ENCODE data around the gene CGB8.
"Not testable (repeated sequence)": the region's sequence is repeated elsewhere in the genome, so short reads cannot be mapped to it uniquely, and the experiment has no call there.

Gene CGB8

DNA sequence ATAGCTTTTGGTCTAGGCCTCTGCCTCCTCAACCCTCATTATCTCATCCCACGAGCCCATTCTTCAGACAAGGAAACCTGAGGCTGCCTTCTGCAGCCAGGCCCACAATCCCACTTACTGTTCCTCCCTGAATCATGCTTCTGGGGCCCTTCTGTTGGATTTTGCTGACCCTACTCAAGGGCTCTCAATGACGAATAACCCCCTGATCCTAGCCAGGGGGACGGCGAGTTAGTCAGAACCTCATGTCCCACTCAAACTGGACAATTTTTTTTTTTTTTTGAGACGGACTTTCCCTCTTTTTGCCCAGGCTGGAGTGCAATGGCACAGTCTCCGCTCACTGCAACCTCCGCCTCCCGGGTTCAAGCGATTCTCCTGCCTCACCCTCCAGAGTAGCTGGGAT, 26.8 kb downstream of the CGB8 start:
- ChIA-PET POLR2A (interaction anchor here (1.4 kb wide), 1 partner anchor 29 kb away, joined by 5 read pairs; the partner anchor contains the start of genes GYS1 and RUVBL2), CTCF (interaction anchor here (1.0 to 1.3 kb wide), 2 partner anchors 22 to 24 kb away, joined by 4 read pairs; no protein-coding TSS in a partner anchor)
- no peak for DNase-seq (ENCODE audit: extremely low spot score)
- TF ChIP-seq LEF1 (IDR thresholded peaks at IDR 0.05; ENCODE audit: borderline replicate concordance): no peak
- TF ChIP-seq FOXA1 (IDR thresholded peaks at IDR 0.05): no peak
- TF ChIP-seq CTBP1 (IDR thresholded peaks at IDR 0.05; ENCODE audit: borderline replicate concordance): no peak
- TF ChIP-seq FOXK2 (IDR thresholded peaks at IDR 0.05): no peak
- TF ChIP-seq SP1 (IDR thresholded peaks at IDR 0.05): no peak
- no peak for TF ChIP-seq L3MBTL2 (conservative IDR thresholded peaks at IDR 0.05)
- TF ChIP-seq ELF4 (IDR thresholded peaks at IDR 0.05): no peak
- no peak for TF ChIP-seq ZNF384 (IDR thresholded peaks at IDR 0.05)
- TF ChIP-seq NFRKB (IDR thresholded peaks at IDR 0.05): no peak
- TF ChIP-seq, protein P1, sequence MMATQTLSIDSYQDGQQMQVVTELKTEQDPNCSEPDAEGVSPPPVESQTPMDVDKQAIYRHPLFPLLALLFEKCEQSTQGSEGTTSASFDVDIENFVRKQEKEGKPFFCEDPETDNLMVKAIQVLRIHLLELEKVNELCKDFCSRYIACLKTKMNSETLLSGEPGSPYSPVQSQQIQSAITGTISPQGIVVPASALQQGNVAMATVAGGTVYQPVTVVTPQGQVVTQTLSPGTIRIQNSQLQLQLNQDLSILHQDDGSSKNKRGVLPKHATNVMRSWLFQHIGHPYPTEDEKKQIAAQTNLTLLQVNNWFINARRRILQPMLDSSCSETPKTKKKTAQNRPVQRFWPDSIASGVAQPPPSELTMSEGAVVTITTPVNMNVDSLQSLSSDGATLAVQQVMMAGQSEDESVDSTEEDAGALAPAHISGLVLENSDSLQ (IDR thresholded peaks at IDR 0.05): no peak
- TF ChIP-seq HDGF (IDR thresholded peaks at IDR 0.05; ENCODE audit: borderline replicate concordance): no peak
- TF ChIP-seq BHLHE40 (IDR thresholded peaks at IDR 0.05; ENCODE audit: borderline replicate concordance): no peak
- TF ChIP-seq ARNT (IDR thresholded peaks at IDR 0.05): no peak
- TF ChIP-seq SUZ12 (IDR thresholded peaks at IDR 0.05): no peak

DNA sequence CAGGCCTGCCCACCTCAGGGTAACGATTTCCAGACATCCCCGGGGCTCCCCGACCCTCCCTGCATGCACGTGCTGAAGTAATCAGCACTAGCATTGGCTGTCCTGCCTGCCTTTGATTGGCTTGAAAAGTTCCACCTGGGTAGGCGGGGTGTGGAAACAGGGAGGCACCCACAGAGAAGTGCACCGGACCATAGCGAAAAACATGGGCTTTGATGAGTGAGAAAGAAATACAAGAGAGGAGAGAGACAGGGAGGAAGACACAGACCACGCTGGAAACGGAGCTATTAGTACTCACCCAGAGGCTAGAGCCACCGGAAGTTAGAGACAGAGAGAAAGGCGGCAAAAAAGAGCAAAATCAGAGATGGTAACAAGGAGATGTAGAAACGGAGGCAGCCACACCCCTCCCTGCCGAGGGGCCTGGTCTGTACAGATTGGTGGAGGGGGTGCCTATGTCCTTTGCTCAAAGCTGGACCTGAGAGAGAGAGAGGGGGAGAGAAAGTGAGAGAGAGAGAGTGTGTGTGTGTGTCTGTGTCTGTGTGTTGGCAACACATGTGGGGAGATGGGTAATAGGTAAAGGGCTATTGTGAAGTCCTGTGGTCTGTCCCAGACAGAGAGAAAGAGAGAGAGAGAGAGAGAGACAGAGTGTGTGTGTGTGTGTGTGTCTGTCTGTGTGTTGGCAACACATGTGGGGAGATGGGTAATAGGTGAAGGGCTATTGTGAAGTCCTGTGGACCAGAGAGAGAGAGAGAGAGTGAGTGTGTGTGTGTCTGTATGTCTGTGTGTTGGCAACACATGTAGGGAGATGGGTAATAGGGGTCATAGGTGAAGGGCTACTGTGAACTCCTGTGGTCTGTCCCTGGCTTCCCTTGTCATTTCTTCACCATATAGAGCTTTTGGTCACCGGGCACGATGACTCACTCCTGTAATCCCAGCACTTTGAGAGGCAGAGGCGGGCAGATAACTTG, 27.7 kb downstream of the CGB8 start:
- DNase-seq (ENCODE audit: extremely low spot score): no peak
- TF ChIP-seq, protein P1 (IDR thresholded peaks at IDR 0.05): no peak
- TF ChIP-seq L3MBTL2 (conservative IDR thresholded peaks at IDR 0.05) (no peak; the same call in 1 of the 2 replicates), TARDBP (IDR thresholded peaks at IDR 0.05) (peak; percentile 45; the same call in 1 of the 2 replicates)
- POLR2A ChIA-PET: interaction anchor here (1.4 kb wide), 1 partner anchor 28 kb away, joined by 5 read pairs; the partner anchor contains the start of genes GYS1 and RUVBL2
- CTCF ChIA-PET: interaction anchor here (0.8 to 2.4 kb wide), 4 partner anchors 21 to 53 kb away, joined by 4 to 9 read pairs (median 4); no protein-coding TSS in a partner anchor

DNA sequence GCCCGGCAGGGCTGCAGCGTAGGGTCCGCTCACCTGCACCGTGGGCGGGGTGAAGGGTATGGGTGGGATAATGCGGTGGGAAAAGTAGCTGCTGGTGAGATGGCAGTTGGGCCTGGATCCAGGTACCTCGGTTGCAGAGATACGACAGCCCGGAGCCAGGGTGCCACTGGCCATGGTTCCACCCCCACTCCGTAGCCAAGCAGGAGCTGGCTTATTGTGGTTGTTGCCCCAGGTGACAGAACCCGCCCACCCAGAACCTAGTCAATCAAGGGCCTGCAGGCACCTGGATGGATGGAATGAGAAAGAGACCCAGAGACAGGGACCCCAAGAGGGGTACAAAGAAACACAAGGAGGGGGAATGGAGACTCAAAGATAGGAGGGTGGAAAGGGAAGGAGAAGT, 28.6 kb downstream of the CGB8 start:
- POLR2A ChIA-PET: interaction anchor here (1.4 kb wide), 1 partner anchor 27 kb away, joined by 9 read pairs; the partner anchor contains the start of genes GYS1 and RUVBL2
- DNase-seq (ENCODE audit: extremely low spot score): no peak
- CTCF ChIA-PET: interaction anchor here (0.8 to 2.4 kb wide), 3 partner anchors 21 to 53 kb away, joined by 3 to 9 read pairs (median 4); partner anchors contain the start of gene RUVBL2
- TF ChIP-seq SUZ12 (IDR thresholded peaks at IDR 0.05) (no peak), CTBP1 (IDR thresholded peaks at IDR 0.05; ENCODE audit: borderline replicate concordance) (no peak), HDGF (IDR thresholded peaks at IDR 0.05; ENCODE audit: borderline replicate concordance) (no peak), ARNT (IDR thresholded peaks at IDR 0.05) (no peak), ZNF384 (IDR thresholded peaks at IDR 0.05) (no peak), FOXA1 (IDR thresholded peaks at IDR 0.05) (no peak), ELF4 (IDR thresholded peaks at IDR 0.05) (no peak), TARDBP (IDR thresholded peaks at IDR 0.05) (no peak), BHLHE40 (IDR thresholded peaks at IDR 0.05; ENCODE audit: borderline replicate concordance) (no peak), FOXK2 (IDR thresholded peaks at IDR 0.05) (no peak), L3MBTL2 (conservative IDR thresholded peaks at IDR 0.05) (no peak), NFRKB (IDR thresholded peaks at IDR 0.05) (no peak), LEF1 (IDR thresholded peaks at IDR 0.05; ENCODE audit: borderline replicate concordance) (no peak), FOXM1 (IDR thresholded peaks at IDR 0.05; ENCODE audit: borderline replicate concordance) (no peak), SP1 (IDR thresholded peaks at IDR 0.05) (no peak)
- TF ChIP-seq, protein P1 (IDR thresholded peaks at IDR 0.05): no peak

DNA sequence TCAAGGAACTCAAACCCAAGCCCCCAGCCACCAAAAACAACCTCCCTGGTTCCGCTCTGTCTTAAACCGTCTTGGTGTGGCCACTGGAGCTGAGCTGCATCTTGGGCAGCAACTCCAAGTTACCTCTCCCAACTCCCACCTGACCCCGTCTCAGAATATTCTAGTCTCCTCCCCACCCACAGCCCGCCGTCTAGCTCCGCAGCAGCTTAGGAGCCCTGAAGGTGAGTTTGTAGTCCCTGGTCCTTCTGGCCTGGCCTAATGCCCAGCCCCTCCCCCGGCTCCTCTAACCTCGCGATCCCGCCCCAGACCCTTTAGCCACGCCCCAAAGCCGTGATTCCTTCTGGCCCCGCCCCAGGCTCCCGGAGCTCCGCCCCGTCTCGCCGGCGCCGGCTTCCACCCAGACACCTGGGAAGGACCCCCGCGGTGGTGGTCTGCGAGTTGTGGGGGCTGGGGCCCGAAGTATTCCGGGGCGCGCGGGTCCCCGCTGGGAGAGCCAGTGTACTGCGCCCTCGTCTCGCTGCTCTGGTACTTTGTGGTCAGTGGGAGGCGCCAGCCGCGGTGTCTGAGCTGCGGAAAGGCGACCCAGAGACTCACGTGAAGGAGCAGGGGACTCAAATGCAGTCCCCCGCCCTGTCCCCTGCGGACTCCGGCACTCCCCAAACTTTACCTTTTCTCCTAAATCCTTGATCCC, 29.5 kb downstream of the CGB8 start:
- peak; percentile 75 for DNase-seq (ENCODE audit: extremely low spot score)
- ChIA-PET POLR2A (interaction anchor here (1.1 to 1.4 kb wide), 2 partner anchors 26 to 37 kb away, joined by 6 to 9 read pairs; partner anchors contain the start of genes GYS1 and RUVBL2), CTCF (interaction anchor here (0.5 to 2.4 kb wide), 4 partner anchors 20 to 232 kb away, joined by 3 to 9 read pairs (median 3); partner anchors contain the start of gene RUVBL2)
- TF ChIP-seq, protein P1 (IDR thresholded peaks at IDR 0.05): no peak
- no peak for TF ChIP-seq LEF1 (IDR thresholded peaks at IDR 0.05; ENCODE audit: borderline replicate concordance)
- TF ChIP-seq CTBP1 (IDR thresholded peaks at IDR 0.05; ENCODE audit: borderline replicate concordance): no peak
- no peak for TF ChIP-seq FOXA1 (IDR thresholded peaks at IDR 0.05)

DNA sequence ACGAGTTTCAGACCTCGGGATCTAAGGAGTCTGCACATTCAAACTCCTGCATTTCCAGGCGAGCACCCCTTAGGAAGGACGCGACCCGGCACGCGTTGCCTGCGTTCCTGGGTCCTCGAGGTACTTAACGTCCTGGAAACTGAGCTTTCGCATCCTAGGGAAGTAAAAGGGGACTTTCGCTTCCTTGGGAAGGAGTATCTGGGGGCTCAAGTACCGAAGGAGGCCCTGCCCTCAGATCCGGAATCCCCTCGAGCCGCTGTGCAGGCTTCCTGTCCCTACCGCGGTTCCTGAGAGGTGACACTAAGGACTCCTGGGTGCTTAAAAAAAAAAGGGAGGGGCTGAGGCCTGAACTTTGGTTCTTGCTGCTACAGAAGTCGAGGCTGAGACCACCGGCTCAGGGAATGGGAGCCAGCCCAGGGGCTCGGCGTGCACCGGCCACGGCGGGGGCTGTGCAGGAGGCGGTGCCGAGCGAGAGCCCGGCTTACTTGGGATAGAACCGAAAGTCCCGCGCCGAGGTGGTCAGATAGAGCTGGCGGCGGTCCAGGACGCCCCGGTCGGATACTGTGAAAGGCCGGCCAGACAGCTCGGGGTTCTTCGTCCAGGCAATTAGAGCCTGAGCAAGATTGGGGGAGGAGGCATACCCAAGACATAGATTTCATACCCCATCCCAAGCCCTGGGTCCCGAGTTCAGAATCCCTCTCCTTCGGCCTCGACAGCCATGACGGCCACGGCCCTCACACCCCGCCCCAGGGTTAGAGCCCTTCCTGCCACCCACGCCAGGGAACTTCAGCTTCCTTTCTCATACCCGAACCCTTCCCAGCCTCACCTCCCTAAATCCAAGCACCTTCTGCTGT, 30.3 kb downstream of the CGB8 start:
- DNase-seq (ENCODE audit: extremely low spot score): not testable (repeated sequence)
- ChIA-PET POLR2A (interaction anchor here (1.1 to 1.4 kb wide), 2 partner anchors 25 to 38 kb away, joined by 6 to 9 read pairs; partner anchors contain the start of genes GYS1 and RUVBL2), CTCF (interaction anchor here (0.5 to 2.4 kb wide), 4 partner anchors 19 to 231 kb away, joined by 3 to 9 read pairs (median 4); partner anchors contain the start of genes GYS1 and RUVBL2)

Data from HEK293T (cell line).